T-helper 2 cell (primary cell): Measurements from ENCODE around the gene SERPINA6.
"Not testable (repeated sequence)": the region's sequence is repeated elsewhere in the genome, so short reads cannot be mapped to it uniquely, and the experiment has no call there.

Source experiments
- DNase-seq, 5 experiments: peaks; one replicate each; pipeline versions ENCODE4 v3.0.0 to v3.0.0-alpha.2; 2012 to 2022

SERPINA6 gene

DNA sequence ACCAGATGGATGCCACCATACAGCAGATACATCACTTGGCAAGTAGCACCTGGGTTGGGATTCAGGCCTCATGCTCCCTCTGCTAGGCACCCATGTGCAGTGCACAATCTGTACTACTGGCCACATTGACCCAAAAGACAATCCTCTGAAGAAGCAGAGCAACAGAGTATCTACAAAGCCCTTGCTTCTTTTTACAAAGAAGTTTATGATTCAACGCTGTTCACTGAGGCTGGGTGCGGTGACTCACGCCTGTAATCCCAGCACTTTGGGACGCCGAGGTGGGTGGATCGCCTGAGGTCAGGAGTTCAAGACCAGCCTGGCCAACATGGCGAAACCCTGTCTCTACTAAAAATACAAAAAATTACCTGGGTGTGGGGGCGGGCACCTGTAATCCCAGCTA is 31.1 kb upstream of the SERPINA6 start:
- DNase-seq, result not testable (repeated sequence)

DNA sequence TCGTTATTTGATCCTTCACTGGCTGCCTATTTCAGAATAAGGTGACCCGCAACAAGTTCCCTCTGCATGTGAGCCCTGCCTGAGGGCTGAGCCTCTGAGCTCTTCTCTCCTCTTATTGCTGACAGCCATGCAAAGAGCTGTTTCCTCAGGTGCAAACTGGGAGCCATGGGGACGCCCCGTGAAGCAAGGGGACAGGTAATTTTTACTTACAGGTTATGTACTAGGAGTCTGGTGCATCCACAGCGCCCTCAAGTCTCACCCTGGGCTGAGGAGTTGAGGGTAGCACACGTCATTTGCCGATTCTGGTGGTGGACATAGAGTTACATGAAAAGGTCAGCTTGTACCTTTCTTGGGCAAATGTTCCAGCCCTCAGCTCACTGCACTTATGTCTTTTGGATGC is 26.1 kb upstream of the SERPINA6 start:
- DNase-seq, result no peak

DNA sequence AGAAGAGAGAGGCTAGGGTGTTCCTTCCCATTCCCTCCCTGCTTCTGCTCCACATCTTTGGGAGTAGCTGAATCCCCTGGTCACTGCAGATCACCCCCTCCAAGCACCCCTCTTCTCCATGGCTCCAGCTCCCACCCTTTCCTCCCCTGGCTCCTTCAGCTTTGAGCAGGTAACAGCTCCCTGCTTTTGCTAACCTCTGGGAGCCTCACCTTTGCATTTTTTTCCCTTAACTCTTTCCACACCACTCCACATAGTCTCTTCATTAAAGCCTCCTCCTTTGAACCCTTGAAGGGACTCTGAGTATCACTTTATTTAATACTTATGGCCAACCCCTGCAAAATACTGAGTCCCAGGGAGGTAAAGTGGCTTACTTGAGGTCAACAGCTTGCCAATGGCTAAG is 25.7 kb upstream of the SERPINA6 start:
- no peak for DNase-seq

DNA sequence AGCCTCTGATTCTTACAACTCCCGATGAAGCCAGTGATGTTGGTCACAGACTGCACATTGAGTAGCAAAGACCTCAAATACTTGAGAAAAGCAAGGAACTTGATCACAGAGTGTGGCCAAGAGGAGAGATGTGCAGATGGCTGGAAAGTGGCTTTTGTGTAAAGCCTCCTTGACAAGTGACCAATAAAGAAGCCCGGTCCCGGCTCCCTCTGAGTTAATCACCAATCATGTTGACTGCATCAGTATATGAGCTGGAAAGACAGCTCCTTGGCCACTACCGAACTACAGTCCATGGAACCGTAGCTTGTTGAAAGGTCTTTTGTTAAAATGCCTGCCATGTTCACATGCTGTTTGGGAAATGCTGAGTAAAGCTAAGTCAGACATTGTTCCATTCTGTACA is 23.7 kb upstream of the SERPINA6 start:
- DNase-seq, result no peak

DNA sequence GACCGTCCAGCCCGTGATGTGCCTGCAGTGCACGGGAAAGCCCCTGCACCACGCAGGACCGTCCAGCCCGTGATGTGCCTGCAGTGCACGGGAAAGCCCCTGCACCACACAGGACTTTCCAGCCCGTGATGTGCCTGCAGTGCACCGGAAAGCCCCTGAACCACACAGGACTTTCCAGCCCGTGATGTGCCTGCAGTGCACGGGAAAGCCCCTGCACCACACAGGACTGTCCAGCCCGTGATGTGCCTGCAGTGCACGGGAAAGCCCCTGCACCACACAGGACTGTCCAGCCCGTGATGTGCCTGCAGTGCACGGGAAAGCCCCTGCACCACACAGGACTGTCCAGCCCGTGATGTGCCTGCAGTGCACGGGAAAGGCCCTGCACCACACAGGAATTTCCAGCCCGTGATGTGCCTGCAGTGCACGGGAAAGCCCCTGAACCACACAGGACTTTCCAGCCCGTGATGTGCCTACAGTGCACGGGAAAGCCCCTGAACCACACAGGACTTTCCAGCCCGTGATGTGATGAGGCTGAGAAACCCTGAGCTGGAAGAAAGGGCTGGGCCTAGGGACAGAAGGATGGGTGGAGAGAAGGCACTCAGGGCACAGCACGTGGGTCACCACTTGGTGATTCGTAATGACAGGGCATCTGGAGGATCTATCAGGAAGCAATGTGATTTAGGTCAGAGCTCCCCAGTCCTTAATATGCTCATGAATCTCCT is 23.1 kb upstream of the SERPINA6 start:
- DNase-seq, result peak in 4 of 5 experiments; percentile 2 to 81 (median 39)

DNA sequence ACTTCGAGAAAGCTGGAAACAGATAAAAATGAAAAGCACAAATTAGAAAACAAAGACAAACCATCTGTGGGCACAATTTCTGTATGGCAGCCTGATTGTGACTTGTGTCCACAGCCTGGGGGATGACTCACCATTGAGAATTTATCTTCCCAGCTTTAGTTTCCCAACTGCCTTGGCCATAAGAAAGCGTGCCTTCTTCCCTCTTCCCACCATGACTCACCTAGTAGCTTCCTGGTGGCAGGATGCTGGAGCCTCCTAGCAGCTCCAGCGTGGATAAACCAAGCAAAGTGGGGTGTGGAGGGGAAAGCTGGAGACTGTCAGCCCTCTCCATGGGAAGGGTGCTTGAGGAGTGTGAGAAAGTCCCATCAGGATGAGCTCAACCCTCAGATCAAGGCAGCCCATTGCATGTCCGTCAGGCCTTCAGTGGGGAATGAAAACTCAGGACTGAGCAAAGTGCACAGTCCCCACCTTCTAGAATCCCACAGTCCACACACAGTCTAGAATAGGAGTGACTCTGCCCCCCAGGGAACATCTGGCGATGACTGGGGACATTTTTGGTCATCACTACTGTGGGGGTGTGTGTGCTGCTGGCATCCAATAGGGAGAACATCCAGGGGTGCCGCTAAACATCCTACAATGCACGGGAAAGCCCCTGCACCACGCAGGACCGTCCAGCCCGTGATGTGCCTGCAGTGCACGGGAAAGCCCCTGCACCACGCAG is 22.4 kb upstream of the SERPINA6 start:
- no peak for DNase-seq

DNA sequence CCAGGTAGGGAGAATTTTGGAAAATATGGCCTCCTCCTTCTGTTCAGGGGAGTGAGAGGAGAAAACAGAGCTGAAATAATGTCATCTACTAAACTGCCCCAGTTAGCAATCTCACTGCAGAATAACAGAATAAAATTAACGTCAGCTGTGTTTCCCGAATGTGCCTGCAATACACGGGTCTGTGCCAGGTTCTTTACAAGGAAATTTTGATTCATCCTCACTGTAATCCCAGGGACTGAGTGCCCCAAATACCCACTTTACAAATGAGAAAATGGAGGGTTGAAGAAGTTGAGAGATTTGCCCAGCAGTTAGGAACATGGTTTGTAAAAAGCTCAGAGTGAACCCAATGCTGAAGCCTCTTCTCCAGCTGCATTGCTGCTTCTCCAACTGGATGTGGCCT is 21.3 kb upstream of the SERPINA6 start:
- DNase-seq, result no peak

DNA sequence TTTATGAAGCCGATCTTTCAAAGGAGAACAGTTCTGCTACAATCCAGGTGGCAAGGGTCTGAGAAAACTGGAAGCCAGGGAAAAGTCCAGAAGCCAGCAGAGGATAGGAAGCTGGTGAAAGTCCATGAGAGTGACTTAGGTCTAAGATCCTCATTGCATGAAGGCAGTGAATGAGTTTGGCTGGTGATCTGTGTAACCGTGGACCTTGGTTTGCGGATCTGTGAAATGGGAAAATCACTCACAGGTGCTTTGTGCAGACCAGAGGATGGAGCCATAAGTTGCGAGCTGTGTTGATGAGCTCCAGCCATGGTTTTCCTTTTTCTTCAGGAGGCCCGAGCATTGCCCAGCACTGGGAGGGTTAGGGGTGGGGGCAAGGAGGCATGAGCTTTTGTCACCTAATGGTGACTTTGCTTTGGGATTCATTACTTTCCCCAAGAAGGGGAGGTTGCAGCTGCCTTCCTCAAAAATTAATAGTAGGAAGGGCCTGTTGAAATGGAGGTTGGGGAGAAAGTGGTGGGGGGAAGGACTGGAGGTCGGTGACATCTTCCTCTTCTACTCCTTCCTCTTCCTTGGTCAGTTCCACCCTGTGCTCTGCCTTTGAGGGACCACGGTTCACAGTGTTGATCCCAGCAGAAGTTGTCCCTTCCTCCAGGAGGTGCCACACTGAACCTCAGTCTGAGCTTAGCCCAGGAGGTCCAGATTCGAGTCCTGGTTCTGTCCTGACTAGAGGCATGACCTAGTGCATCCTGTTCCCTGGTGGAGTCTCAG is 20.3 kb upstream of the SERPINA6 start:
- no peak for DNase-seq

DNA sequence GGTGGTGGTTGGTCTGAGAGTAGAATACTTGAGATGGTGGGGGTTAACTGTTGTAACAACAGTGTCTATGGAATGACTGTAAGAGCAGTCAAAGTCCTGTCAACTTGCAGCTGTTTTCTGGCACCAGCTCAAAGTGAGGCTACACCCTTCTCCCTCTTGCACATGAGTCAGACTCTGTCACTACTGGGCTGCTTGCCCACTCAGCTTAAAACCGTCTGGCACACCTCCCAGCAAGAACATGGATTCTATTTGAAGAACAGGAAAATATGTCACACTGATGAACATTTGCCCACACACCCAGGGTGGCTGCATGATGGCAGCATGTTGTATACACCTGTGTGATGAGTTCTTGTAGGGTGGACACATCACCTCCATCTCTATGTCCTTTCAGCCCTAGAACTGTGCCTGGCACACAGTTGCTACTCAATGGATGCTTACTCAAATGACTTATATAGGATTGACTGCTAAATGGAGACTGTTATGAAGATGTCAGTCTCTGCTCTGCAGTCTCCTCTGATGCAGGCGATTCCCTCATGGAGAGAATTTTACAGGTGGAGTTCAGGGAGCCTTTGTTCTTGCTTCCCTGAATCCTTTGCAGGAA is 19.3 kb upstream of the SERPINA6 start:
- DNase-seq, result no peak

DNA sequence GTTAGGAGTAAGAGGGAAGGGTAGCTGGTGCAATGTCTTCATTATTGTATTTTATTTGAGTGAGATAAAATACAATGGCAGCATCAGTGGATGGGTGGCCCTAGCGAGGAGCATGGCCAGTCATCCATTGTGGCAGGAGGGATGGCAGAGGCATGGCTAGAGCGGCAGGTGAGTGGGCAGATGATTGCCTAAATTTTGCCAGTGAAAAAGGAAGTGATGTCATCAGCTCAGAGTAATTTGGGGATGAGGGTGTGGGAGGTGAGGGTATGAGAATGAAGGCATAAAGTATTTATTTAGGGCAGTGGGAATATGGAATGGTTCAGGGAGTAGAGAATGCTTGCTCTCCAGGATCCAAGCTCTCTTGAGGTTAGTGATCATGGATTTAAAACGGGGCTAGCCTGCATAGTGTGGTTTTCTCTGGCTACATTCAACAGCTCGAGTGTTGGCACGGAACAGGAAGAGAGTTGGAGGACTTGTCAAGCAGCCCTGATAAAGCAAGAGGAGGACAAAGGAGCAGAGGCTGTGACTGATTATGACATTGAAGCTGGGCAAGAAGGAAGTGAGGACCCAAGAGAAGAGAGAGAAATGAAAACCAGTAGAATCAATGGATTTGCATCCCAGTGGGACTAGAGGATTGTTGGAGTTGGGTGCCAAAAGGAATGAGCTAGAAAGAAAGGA is 18.7 kb upstream of the SERPINA6 start:
- DNase-seq, result no peak

DNA sequence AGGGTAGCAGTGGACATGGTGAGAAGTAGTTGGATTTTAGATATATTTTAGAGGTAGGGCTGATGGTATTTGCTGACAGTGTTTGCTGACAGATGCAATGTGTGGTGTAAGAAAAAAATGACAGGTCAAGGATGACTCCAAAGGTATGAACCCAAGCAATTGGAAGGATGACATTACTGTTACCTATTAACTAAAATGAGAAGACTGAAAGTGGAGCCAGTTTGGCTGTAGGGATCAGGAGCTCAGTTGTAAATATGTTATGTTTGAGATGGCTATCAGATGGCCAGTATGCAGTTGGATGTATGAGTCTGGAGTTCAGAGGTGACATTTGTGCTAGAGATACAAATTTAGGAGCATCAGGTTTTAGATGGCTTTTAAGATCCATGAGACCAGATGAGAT is 17.4 kb upstream of the SERPINA6 start:
- no peak for DNase-seq

DNA sequence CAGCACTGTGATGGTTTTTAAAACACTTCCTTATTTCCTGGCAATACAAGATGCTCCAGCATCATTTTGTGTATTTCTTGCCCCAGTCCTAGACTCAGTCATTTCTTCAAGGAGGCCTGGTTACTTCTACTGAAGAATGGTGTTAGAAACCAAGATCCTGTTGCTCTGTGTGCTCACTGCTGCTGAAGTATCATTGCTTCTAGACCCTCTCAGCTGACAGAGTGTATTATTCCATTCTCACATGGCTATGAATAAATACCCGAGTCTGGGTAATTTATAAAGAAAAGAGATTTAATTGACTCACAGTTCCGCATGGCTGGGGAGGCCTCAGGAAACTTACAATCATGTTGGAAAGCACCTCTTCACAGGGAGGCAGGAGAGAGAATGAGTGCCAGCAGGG is 14.9 kb upstream of the SERPINA6 start:
- no peak for DNase-seq

DNA sequence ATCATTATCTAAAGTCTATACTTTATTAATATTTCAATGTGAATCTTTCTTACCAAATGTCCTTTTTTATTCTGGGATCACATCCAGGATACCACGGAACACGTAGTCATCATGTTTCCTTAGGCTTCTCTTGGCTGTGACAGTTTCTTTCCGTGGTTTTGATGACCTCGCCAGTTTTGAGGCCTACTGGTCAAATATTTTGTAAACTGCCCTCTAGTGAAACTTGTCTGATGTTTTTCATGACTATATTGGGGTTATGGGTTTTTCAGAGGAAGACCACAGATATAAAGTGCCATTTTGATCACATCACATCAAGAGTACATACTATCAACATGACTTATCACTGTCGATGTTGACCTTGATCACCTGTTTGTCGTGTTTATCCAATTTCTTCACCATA is 14.1 kb upstream of the SERPINA6 start:
- DNase-seq, result no peak

DNA sequence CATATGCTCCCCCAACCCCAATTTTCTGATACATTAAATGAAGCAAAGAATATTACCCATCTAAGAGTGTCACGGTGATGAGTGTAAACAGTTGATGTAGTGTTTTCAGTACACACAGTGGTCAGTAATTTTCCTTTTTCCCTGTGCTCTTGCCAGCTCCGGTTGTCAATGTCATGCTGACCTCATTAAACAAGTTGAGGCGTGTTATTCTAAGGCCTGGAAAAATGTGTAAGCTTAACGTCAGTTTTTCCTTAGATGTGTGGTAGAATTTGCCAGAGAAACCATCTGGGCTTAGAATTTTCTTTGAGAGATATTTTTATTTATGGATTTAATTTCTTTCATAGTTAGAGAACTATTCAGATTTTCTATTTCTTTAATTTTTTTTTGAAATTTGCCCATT is 11.7 kb upstream of the SERPINA6 start:
- DNase-seq, result no peak

DNA sequence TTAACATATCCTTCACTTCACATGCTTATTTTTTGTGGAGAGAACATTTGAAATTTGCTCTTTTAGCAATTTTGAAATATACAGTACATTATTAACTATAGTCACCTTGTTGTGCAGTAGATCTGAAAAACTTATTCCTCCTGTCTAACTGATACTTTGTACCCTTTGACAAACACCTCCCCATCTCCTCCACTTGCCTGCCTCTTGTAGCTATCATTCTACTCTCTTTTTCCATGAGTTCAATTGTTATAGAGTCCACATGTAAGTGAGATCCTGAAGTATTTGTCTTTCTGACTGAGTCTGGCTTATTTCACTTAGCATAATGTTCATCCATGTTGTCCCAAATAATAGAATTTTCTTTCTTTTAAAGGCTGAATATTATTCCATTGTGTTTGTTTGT is 9.5 kb upstream of the SERPINA6 start:
- no peak for DNase-seq

DNA sequence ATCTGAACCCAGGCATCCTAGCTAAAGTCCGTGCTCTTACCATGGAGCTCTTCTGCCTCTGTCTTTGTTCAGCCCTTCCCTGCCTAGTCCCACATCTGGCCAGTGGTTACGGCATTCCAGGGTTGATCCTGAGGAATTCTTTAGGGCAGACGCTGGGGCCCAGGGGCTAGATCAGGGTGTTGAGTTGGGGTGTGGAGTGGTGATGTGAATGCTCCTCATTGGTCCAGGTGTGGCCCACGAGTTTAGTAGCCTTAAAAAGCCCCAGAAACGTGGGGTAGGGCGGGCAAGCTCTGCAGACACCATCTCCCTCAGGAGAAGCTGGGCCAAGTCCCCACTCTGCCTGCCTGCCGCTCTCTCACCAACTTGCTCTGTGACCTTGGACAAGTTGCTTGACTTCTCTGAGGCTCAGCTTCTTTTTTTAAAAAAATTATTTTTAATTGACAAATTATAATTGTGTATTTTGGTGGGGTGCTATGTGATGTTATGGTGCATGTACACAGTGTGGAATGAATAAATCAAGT is 9.0 kb upstream of the SERPINA6 start:
- no peak for DNase-seq

DNA sequence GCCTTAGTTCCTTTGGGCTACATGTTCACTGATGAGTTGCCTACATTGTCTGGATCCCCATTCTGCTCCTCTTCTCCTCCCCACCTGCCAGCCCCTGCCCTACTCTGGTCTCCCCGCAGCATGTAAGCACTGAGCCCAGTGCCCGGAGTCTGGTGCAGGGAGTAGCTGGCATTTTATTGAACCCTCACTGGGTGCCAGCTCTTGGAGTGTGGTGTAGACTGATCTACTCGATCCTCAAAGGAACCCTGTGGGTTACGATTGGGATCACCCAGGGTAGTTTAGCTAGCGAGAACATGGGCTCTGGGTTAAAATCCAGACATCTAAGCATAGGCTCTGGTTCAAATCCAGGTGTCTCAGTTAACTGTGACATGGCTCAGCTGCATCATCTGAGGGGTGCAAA is 8.3 kb upstream of the SERPINA6 start:
- no peak for DNase-seq

DNA sequence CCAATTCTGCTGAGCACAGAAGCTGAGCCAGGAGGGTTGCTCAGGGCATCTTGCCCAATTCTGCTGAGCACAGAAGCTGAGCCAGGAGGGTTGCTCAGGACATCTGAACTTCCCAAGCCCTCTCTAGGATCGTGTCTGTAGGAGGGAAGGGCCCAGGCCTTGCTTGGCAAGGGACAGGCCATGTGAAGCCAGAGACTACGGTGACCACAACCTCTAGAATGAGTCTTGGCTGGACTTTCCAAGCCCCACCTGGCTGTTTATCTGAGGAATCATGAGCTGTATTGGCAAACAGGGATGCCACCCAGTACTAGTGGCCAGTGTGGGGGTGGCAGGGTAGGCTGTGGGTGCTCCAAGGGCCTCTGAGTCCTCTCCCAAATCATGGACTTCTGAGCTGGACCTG is 7.7 kb upstream of the SERPINA6 start:
- DNase-seq, result no peak

DNA sequence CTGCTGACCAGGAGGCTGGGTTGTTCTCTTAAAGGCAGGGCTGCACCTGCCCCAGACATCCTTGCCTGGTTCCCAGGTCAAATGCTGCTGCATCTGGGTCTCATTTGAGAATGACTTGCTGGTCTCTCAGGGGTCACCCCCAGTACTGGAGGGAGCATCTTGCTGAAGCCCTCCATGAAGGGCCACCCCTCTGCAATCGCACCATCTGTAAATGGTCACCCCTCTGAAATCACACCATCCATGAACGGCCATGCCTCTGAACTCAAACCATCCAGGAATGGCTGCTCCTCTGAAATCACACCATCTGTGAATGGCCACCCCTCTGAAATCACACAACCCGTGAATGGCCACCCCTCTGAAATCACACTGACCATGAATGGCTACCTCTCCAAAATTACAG is 7.3 kb upstream of the SERPINA6 start:
- DNase-seq, result no peak

DNA sequence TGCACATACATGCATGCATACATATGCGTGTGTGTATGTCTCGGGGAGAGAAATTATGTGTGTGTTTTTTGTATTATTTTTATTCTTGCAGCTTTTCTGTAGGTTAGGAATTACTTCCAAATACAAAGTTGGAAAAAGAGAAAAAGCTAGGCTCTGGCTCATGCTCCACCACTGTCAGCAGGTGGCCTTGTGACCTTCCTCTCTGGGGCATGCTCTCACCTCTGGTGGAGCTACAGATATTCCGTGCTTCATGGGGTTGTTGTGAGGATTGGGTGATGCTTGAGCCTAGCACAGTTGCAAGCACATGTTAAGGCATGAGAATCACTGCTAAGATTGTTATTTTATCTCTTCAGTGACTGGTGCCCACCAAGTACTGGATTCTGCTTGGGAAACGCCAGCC is 6.7 kb upstream of the SERPINA6 start:
- no peak for DNase-seq

DNA sequence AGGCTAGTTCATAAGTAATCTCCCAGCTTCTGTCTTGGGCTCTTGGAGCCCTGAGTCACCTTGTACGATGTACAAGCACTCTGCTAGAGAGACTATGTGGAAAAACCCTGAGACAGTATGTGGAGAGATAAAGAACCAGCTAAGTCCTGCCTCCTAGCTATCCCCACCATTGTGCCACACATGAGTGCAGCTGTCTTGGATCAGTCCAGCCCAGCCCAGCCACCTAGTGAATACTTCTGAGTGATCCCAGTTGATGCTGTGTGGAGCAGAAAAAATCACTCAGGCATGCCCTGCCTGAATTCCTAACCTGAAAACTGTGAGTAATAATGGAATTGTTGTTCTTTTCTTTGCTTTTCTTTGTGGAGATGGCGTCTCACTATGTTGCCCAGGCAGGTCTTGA is 5.1 kb upstream of the SERPINA6 start:
- DNase-seq, result no peak

DNA sequence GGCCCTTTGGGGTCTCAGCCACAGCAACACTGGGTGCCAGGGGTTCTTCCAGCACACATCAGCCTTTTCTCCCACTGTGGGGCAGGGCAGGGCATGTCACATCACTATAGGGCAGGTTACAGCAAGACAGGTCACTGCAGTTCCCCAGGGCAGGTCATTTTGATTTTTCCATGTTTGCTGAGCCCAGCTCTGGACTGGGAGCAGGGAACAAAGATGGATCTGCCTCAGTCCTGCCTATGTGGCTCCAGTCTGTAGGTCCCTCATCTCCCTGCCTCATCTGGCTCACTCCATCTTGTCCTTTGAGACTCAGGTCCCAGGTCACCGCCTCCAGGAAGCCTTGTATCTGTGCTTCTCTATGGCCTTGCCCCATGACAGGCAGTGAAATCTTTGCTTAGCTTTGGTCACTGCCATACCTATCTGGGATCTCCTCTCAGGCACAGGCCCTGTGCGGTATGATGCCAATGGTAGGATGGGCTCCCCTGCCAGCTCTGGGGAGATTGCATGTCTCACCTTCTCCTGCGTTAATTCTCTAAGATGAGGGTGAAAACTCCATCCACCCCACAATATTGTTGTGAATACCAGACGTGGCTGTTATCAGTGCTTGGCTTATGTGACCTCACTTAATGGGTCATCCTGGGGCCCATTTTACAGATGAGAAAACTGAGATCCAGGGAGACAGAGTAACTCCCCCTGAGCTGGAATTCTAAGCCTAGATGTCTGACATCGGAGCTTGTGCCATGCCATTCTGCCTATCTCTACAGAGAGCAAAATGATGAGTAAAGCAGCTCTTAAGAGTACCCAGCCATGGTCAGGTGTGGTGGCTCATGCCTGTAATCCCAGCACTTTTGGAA is 1.5 kb downstream of the SERPINA6 start:
- no peak for DNase-seq
